D721Med (cell line): ENCODE results near the gene DPH2.
A peak's percentile ranks its signal among the peaks of the same experiment; 100 is the strongest.

Experiments
- DNase-seq: peaks from one replicate; pipeline ENCODE4 v3.0.0; 2011; ENCODE audit warnings: low spot score; ENCODE audit not compliant: insufficient read length
- FAIRE-seq: peaks from 2 replicates; lab custom pipeline; 2011; peaks lifted over from hg19 to GRCh38; lab: Jason Lieb, UNC
- CTCF ChIP-seq: IDR thresholded peaks from 2 replicates; pipeline ENCODE4 v1.5.1; 2012; ENCODE audit warnings: mild to moderate bottlenecking, control low read depth; ENCODE audit not compliant: insufficient read depth; ENCODE audit errors: missing control alignments

Gene DPH2

GRCh38 chr1:43945674-43946235 is 24.1 kb upstream of the DPH2 start:
- no peak for FAIRE-seq
- DNase-seq, result no peak
- TF ChIP-seq CTCF, result no peak

DNA sequence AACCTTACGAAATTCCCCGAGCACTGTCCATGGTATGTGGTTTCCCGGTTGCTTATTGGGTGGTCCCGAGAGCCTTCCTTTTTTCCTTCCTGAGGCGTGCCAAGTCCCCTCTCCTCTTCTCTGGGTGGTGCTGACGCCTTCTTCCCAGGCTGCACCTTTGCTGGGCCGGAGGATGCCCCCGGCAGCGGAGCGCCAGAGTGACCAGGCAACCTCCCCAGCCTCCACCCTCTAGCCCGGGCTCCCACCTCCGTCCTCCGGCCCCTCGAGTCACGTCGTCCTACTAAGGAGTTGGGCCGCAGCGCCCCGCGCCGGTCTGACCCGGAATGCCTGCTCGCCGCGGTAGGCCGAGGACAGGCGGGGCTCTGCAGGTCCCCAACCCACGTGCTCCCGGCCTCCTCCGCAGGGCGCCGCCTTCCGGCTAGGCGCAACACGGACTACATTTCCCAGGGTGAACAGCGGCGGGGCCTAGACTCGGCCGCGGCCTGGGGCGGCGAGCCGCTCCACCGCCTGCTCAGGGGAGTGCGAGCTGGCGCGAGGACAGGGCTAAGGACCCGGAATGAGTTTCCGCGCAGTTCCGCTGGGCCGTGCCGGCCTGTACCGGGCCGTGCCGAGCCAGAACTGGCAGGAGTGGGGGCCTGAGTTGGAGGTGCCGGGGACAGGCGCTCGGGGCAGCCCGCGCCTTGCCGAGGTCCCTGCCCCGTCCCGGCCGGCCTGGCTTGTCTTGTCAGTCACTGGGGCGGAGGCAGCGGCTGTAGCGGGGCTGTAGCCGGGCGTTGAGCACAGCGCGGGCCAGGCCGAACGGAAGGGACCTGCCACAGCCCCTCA is 23.4 kb upstream of the DPH2 start, which contains the start of gene IPO13:
Gene IPO13, plus strand, starts transcription at position 715 of the 825 bp plus-strand sequence. CDS start 651 bp downstream, outside the sequence.
- TF ChIP-seq CTCF, result peak; percentile 56
- DNase-seq (peak; percentile 98), FAIRE-seq (no peak)

GRCh38 chr1:43947061-43947873 is 22.5 kb upstream of the DPH2 start:
- FAIRE-seq (no peak), DNase-seq (no peak)
- no peak for TF ChIP-seq CTCF

- DNase-seq (no peak), FAIRE-seq (no peak)
- TF ChIP-seq CTCF, result no peak
Measured at GRCh38 chr1:43947874-43948437, 21.9 kb upstream of the DPH2 start.

GRCh38 chr1:43949678-43950077 is 20.1 kb upstream of the DPH2 start:
- DNase-seq, result no peak
- no peak for FAIRE-seq
- no peak for TF ChIP-seq CTCF

DNA sequence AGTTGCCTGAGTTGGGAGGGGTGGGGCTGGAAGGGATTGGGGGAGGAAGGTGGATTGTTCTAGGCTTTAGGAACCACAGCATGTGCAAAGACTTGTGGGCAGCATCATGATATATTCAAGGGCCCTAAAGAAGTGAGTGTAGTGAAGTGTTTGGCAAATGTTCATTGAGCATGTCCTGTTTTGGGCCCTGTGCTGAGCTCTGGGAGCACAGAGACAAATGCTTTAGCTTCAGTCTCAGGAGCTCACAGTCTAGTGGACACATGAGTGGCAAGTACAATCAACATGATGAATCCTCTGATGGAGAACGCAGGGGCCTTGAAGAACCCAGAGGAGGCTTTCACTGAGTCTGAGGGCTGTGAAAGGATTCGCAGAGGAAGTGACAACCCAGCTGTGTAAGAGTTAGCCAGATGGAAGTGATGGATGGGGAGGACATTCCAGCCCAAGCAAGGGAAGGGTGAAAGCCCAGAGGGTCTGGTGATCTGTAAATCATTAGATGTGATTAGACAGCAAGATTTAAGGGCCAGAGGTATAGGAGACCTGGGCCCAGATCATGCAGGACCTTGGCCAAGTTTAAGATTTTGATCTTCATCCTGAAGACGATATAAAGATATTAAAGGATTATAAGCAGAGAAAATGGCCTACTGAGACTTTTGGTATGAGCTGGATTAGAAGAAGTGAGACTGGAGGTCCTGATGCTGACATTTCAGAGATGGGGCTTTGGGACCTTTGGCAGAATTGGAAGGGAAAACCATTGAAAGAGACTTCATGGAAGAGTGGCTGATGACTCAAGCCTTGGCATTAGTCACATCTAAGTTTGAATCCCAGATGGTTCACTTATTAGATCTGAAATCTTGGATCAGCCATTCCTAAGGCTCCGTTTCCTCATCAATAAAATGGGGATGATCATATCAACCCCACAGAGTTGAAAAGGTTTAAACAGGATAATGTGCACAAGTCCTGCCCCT is 18.5 kb upstream of the DPH2 start:
- FAIRE-seq, result peak; percentile 82
- TF ChIP-seq CTCF, result no peak
- no peak for DNase-seq
